HepG2 (cell line): ENCODE data around the gene TUBB4A. TPM values are rescaled to one million over a fixed set of nuclear protein-coding genes. Genes with fewer than 3 reads are reported as not detected.

ENCODE experiments used
- ATAC-seq: fragments of 200-7000 bp; cut with Tn5 transposase; 3 replicates; pipeline ENCODE4 v1.9.1; 2020; ENCODE audit warnings: mild to moderate bottlenecking, moderate library complexity
- BruUV-seq: library from RNA; stranded (reverse); fragments of 400-500 nt; replicated peaks from 2 replicates; lab custom pipeline; 2021; lab: Mats Ljungman, UMichigan
- CTCF ChIA-PET: fragments of 300-600 bp; formaldehyde crosslinking; extraction: SDS; loops from one replicate; lab custom pipeline; 2021; ENCODE audit warnings: low total read pairs, inconsistent platforms, low intra/inter-chr PET ratio; lab: Yijun Ruan, JAX
- POLR2A ChIA-PET: fragments of 350-600 bp; sonication (Branson Sonifier 250); formaldehyde crosslinking; loops from one replicate; lab custom pipeline; 2020; ENCODE audit warnings: antibody characterized with exemption, inconsistent platforms; lab: Yijun Ruan, JAX
- DNase-seq: peaks from one replicate; pipeline ENCODE4 v3.0.0-alpha.2; 2015; ENCODE audit warnings: low spot score
- FAIRE-seq: peaks from 3 replicates; lab custom pipeline; 2011; peaks lifted over from hg19 to GRCh38; lab: Jason Lieb, UNC
- H2AFZ ChIP-seq: one replicate; pipeline ENCODE4 v1.6.1; 2011; ENCODE audit warnings: low read length, inconsistent platforms
- H3K27ac ChIP-seq: fragments of 300-600 bp; 3 replicates; pipeline ENCODE4 v1.8.0; 2011; ENCODE audit warnings: mixed run types, mild to moderate bottlenecking, mixed read lengths, low read length, inconsistent platforms; ENCODE audit not compliant: insufficient read depth; ENCODE audit errors: extremely low read length
- H3K27me3 ChIP-seq, 2 experiments: fragments of 200-600 bp in 1 of 2; 2 replicates in 1 of 2; 3 replicates in 1 of 2; pipeline versions ENCODE4 v1.6.0 to v1.8.0; 2011; ENCODE audit warnings: low read length in 2 of 2, mild to moderate bottlenecking in 2 of 2, moderate library complexity in 2 of 2, inconsistent platforms in 1 of 2; ENCODE audit not compliant: insufficient read depth in 2 of 2, control insufficient read depth in 1 of 2
- H3K36me3 ChIP-seq, 2 experiments: fragments of 200-600 bp in 1 of 2; replicated peaks in 1 of 2; 2 replicates in 1 of 2; 3 replicates in 1 of 2; pipeline versions ENCODE4 v1.5.1 to v1.8.0; 2011; ENCODE audit warnings: low read length in 2 of 2, inconsistent platforms in 1 of 2; ENCODE audit not compliant: insufficient read depth in 2 of 2, control insufficient read depth in 1 of 2
- H3K4me1 ChIP-seq: 2 replicates; pipeline ENCODE4 v1.5.1; 2012; ENCODE audit warnings: low read length, inconsistent platforms; ENCODE audit not compliant: insufficient read depth
- H3K4me2 ChIP-seq: 2 replicates; pipeline ENCODE4 v1.6.0; 2011; ENCODE audit warnings: low read depth, low read length, inconsistent platforms
- H3K4me3 ChIP-seq, 3 experiments: fragments of 200-600 bp in 1 of 3; sonication (generic), shearing (Covaris generic) in 1 of 3; replicated peaks in 1 of 3; 2 replicates each; pipeline ENCODE4 v1.5.1; 2011 to 2016; ENCODE audit warnings: low read length in 3 of 3, inconsistent platforms in 2 of 3, low read depth in 2 of 3, mild to moderate bottlenecking in 2 of 3, control low read depth in 1 of 3, mixed read lengths in 1 of 3; ENCODE audit not compliant: insufficient read depth in 1 of 3
- H3K79me2 ChIP-seq: one replicate; pipeline ENCODE4 v1.6.1; 2011; ENCODE audit warnings: low read length, inconsistent platforms; ENCODE audit not compliant: insufficient read depth
- H3K9ac ChIP-seq: 2 replicates; pipeline ENCODE4 v1.6.0; 2011; ENCODE audit warnings: mild to moderate bottlenecking, low read depth, low read length, inconsistent platforms; ENCODE audit not compliant: insufficient read depth
- H3K9me3 ChIP-seq: 2 replicates; pipeline ENCODE4 v1.5.1; 2012; ENCODE audit warnings: mild to moderate bottlenecking, low read length
- H4K20me1 ChIP-seq: 2 replicates; pipeline ENCODE4 v1.6.0; 2011; ENCODE audit warnings: inconsistent platforms, mild to moderate bottlenecking, low read length, moderate library complexity; ENCODE audit not compliant: insufficient read depth
- CREM ChIP-seq, 2 experiments: sonication (generic) in 1 of 2; formaldehyde crosslinking in 1 of 2; IDR thresholded peaks; 2 replicates each; pipeline versions ENCODE4 v1.4.0 to v1.6.1; 2016 to 2020; ENCODE audit warnings: antibody characterized with exemption in 1 of 2, mild to moderate bottlenecking in 1 of 2, missing genetic modification reagents in 1 of 2
- FOXJ3 ChIP-seq: sonication (generic); formaldehyde crosslinking; IDR thresholded peaks from 2 replicates; pipeline ENCODE4 v1.4.0; 2020; ENCODE audit warnings: missing genetic modification reagents, mild to moderate bottlenecking, borderline replicate concordance
- FOXK2 ChIP-seq: fragments of 450-650 bp; IDR thresholded peaks from 2 replicates; pipeline ENCODE4 v1.6.1; 2016
- FUBP1 ChIP-seq: sonication (generic); formaldehyde crosslinking; IDR thresholded peaks from 2 replicates; pipeline ENCODE4 v1.5.1; 2020; ENCODE audit warnings: missing genetic modification reagents, mild to moderate bottlenecking, borderline replicate concordance
- MED1 ChIP-seq: sonication (generic); formaldehyde crosslinking; IDR thresholded peaks from 2 replicates; pipeline ENCODE4 v1.4.0; 2020; ENCODE audit warnings: missing genetic modification reagents
- PHF8 ChIP-seq: sonication (generic); formaldehyde crosslinking; IDR thresholded peaks from 2 replicates; pipeline ENCODE4 v1.5.0; 2020; ENCODE audit warnings: missing genetic modification reagents
- RFX5 ChIP-seq: IDR thresholded peaks from 2 replicates; pipeline ENCODE4 v1.6.1; 2011; ENCODE audit warnings: low read depth, low read length, improper control_type of control experiment
- SNAI1 ChIP-seq: sonication (generic); formaldehyde crosslinking; IDR thresholded peaks from 2 replicates; pipeline ENCODE4 v1.5.0; 2020; ENCODE audit warnings: mild to moderate bottlenecking, missing genetic modification reagents, borderline replicate concordance
- TMF1 ChIP-seq: sonication (generic); formaldehyde crosslinking; IDR thresholded peaks from 2 replicates; pipeline ENCODE4 v1.8.1; 2022; ENCODE audit warnings: low read depth, missing genetic modification reagents
- ZEB1 ChIP-seq: IDR thresholded peaks from 2 replicates; pipeline ENCODE4 v1.6.1; 2012; ENCODE audit warnings: mild to moderate bottlenecking, low read depth, inconsistent platforms; ENCODE audit not compliant: insufficient replicate concordance
- ZIK1 ChIP-seq: sonication (generic); formaldehyde crosslinking; IDR thresholded peaks from 2 replicates; pipeline ENCODE4 v1.5.0; 2020; ENCODE audit warnings: mild to moderate bottlenecking, low read depth, missing genetic modification reagents, borderline replicate concordance
- ZNF207 ChIP-seq: fragments of 450-650 bp; IDR thresholded peaks from 2 replicates; pipeline ENCODE4 v1.6.1; 2016; ENCODE audit warnings: antibody characterized with exemption, borderline replicate concordance
- ZNF282 ChIP-seq: fragments of 450-650 bp; IDR thresholded peaks from 2 replicates; pipeline ENCODE4 v1.6.1; 2018; ENCODE audit not compliant: partially characterized antibody
- ZNF546 ChIP-seq: sonication (generic); formaldehyde crosslinking; conservative IDR thresholded peaks from 2 replicates; pipeline ENCODE4 v1.8.1; 2023; ENCODE audit warnings: mild to moderate bottlenecking, missing genetic modification reagents
- ZNF589 ChIP-seq: sonication (generic); formaldehyde crosslinking; conservative IDR thresholded peaks from 2 replicates; pipeline ENCODE4 v1.8.0; 2022; ENCODE audit warnings: mild to moderate bottlenecking, moderate library complexity, missing genetic modification reagents
- ZNF644 ChIP-seq: IDR thresholded peaks from 2 replicates; pipeline ENCODE4 v1.6.1; 2016; ENCODE audit warnings: low read depth
- ZNF746 ChIP-seq: sonication (generic); formaldehyde crosslinking; IDR thresholded peaks from 2 replicates; pipeline ENCODE4 v1.8.0; 2022; ENCODE audit warnings: mild to moderate bottlenecking, missing genetic modification reagents
- ZSCAN31 ChIP-seq: sonication (generic); formaldehyde crosslinking; IDR thresholded peaks from 2 replicates; pipeline ENCODE4 v1.5.0; 2020; ENCODE audit warnings: low read depth, mild to moderate bottlenecking, missing genetic modification reagents
- ZUFSP ChIP-seq: sonication (generic); formaldehyde crosslinking; IDR thresholded peaks from 2 replicates; pipeline ENCODE4 v1.9.0; 2021; ENCODE audit warnings: missing genetic modification reagents, mild to moderate bottlenecking, borderline replicate concordance
- WGBS: methylation state at CpG from one replicate; pipeline ENCODE4 v1.1.6; 2017; ENCODE audit warnings: low lambda C conversion rate; 5-methylcytosine and 5-hydroxymethylcytosine counted together
- in situ Hi-C: cut with HindIII; loops from 2 replicates; pipeline ENCODE4 v1.10.0; 2017; ENCODE audit warnings: low pct_unique_long_range_greater_than_20kb; ENCODE audit not compliant: extremely low pct_ligation_motif_present
- intact Hi-C: fragments of 100-400 bp; cut with micrococcal nuclease; formaldehyde crosslinking; loops from one replicate; pipeline ENCODE4 v1.10.0; 2022; ENCODE audit not compliant: unreplicated experiment
- polyA plus RNA-seq, 8 experiments: library from polyadenylated mRNA; depleted of rRNA in 3 of 8; stranded (reverse) in 7 of 8; unstranded in 1 of 8; fragments of >200 nt; fragmentation: Illumina TruSeq in 4 of 8; extraction: Trizol in 4 of 8; gene quantifications; 2 replicates each; pipeline versions ENCODE4 v1.2.1 to v1.2.3, GENCODE V29; 2011 to 2016; ENCODE audit warnings: low read depth in 4 of 8, missing spikeins in 1 of 8, mixed read lengths in 1 of 8; ENCODE audit not compliant: insufficient read depth in 1 of 8
- total RNA-seq, 5 experiments: library from RNA; depleted of rRNA; stranded (reverse); fragments of >200 nt; fragmentation: Illumina TruSeq; extraction: Trizol; gene quantifications; 2 replicates each; pipeline ENCODE4 v1.2.3, GENCODE V29; 2016; ENCODE audit warnings: low read depth in 1 of 5
- TF ChIP-seq, protein P1 (sequence below): sonication (generic); formaldehyde crosslinking; IDR thresholded peaks from 2 replicates; pipeline ENCODE4 v1.4.0; 2020; ENCODE audit warnings: mild to moderate bottlenecking, missing genetic modification reagents

The TUBB4A gene
- total and polyA plus RNA-seq, 2 of the 13 experiments (the other 11 are each of a cell fraction or from before 2014, with no cell fraction given), result not detected

- ATAC-seq, result no peak
- CTCF ChIA-PET, result no interaction called here
- 70% methylated on average over 3 of the region's 3 CpGs for WGBS
- Histone ChIP-seq H3K27ac (no peak overlapping the region), H3K27me3 (peaks cover 0 to 14% of the 10 kb centered on the region in 2 experiments; a peak in 3 of 5 replicates), H3K9me3 (no peaks in the 10 kb centered on the region)
- POLR2A ChIA-PET, result no interaction called here
- no TSS peak for BruUV-seq
- TF ChIP-seq ZNF207, result no peak
- TF ChIP-seq ZNF746 (CRISPR knock-in tag), result no peak
- TF ChIP-seq FOXK2, result no peak
- no peak for TF ChIP-seq ZSCAN31
- no peak for TF ChIP-seq ZUFSP
- TF ChIP-seq ZNF644 (CRISPR knock-in tag), result no peak
- TF ChIP-seq TMF1, result no peak
- TF ChIP-seq FUBP1, result no peak
- no peak for TF ChIP-seq SNAI1
- TF ChIP-seq ZNF546 (CRISPR knock-in tag), result no peak
- no peak for TF ChIP-seq ZEB1
- no peak for TF ChIP-seq ZNF589 (CRISPR knock-in tag)
- TF ChIP-seq ZIK1 (CRISPR knock-in tag), result no peak
- no peak for TF ChIP-seq PHF8 (CRISPR knock-in tag)
- no peak for TF ChIP-seq FOXJ3 (CRISPR knock-in tag)
- no peak for TF ChIP-seq CREM (IDR thresholded peaks at IDR 0.05)
- no peak for TF ChIP-seq CREM (CRISPR knock-in tag; IDR thresholded peaks at IDR 0.05)
- TF ChIP-seq, protein P1, sequence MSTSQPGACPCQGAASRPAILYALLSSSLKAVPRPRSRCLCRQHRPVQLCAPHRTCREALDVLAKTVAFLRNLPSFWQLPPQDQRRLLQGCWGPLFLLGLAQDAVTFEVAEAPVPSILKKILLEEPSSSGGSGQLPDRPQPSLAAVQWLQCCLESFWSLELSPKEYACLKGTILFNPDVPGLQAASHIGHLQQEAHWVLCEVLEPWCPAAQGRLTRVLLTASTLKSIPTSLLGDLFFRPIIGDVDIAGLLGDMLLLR (CRISPR knock-in tag), result no peak
- TF ChIP-seq ZNF282, result no peak
- TF ChIP-seq RFX5, result no peak
- TF ChIP-seq MED1 (CRISPR knock-in tag), result no peak
- TF ChIP-seq, all 625 proteins: peak for 0
- in situ Hi-C loops (no loop called here), intact Hi-C loops (no loop called here)
- H3K4me3 ChIP-seq, result no peak overlapping the region
- H2AFZ ChIP-seq, result no peak overlapping the region
- FAIRE-seq (no peak), DNase-seq (no peak)
- H4K20me1 ChIP-seq, result no peaks in the 10 kb centered on the region
- no peak overlapping the region for H3K9ac ChIP-seq
- H3K4me1 ChIP-seq, result peaks cover 58% of the 10 kb centered on the region
- no peaks in the 10 kb centered on the region for H3K36me3 ChIP-seq
- H3K4me2 ChIP-seq, result no peak overlapping the region; the same call in 1 of the 2 replicates
- H3K79me2 ChIP-seq, result no peaks in the 10 kb centered on the region
Measured at GRCh38 chr19:6533000-6533328, 30.9 kb upstream of the TUBB4A start.
